Spleen (tissue), 7 donors: ENCODE measurements around the gene PSME1.

Experiments
- POLR2AphosphoS5 ChIP-seq, 3 donors: sonication (generic); formaldehyde crosslinking; IDR thresholded peaks; one replicate each; pipeline ENCODE4 v1.5.1; 2017; ENCODE audit warnings: antibody characterized with exemption in 3 of 3
- TF ChIP-seq, protein P1 (sequence below), 11 experiments: fragments of 200-600 bp in 7 of 11; fragments of 450-650 bp in 4 of 11; sonication (generic) in 4 of 11; IDR thresholded peaks in 8 of 11; conservative IDR thresholded peaks in 3 of 11; 1 replicate in 7 of 11; 2 replicates in 4 of 11; pipeline versions ENCODE4 v1.4.0 to v1.8.0; 2016 to 2021; ENCODE audit warnings: antibody characterized with exemption in 11 of 11, inconsistent platforms in 4 of 11, mild to moderate bottlenecking in 1 of 11
- donor health status: DM: no; HTN: no; CAD: no; lungs with moderate emphysema.
- donor health status: DM: no; HTN: no; CAD: no.
- donor health status: DM: no; HTN: no; CAD: no.

DNA sequence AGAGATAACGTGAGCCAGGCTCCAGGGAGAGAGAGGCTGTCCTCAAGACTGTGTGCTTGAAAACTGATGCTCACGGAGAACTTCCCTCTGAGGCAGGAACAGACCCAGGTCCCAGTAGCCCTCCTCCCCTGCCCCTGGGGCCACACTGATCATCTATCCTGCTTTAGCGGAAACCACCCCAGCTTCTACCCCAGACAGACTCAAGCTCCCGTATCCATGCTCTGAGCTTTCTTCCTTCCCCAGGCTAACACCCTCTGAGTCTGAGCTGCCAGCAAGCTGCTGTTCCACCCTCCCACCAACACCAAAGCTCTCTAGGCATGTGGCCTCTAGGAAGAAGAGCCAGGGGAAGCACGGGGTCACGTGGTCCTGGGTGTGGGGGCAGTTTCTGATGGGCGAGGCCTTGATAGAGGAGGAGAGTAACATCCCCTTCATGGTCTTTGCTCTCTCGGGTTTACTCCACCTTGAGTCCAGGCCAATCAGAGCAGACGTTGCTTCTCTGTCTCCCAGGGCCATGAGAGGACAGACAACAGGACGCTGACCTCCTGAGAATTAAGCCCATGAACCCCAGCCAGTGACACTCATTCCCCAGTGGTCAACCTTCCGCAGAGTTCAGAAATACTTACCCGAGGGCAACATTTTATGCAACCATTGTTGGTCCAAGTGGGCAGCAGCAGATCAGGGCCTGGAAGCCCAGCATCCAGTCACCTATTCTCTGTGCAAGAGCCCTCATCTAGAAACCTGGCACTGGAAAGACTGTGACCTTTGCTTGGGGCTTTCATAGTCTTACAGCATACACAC is 40.5 kb upstream of the PSME1 start:
- TF ChIP-seq POLR2AphosphoS5 (IDR thresholded peaks at IDR 0.05): peak in 2 of 3 donors; percentile 87 to 91
- TF ChIP-seq, protein P1, sequence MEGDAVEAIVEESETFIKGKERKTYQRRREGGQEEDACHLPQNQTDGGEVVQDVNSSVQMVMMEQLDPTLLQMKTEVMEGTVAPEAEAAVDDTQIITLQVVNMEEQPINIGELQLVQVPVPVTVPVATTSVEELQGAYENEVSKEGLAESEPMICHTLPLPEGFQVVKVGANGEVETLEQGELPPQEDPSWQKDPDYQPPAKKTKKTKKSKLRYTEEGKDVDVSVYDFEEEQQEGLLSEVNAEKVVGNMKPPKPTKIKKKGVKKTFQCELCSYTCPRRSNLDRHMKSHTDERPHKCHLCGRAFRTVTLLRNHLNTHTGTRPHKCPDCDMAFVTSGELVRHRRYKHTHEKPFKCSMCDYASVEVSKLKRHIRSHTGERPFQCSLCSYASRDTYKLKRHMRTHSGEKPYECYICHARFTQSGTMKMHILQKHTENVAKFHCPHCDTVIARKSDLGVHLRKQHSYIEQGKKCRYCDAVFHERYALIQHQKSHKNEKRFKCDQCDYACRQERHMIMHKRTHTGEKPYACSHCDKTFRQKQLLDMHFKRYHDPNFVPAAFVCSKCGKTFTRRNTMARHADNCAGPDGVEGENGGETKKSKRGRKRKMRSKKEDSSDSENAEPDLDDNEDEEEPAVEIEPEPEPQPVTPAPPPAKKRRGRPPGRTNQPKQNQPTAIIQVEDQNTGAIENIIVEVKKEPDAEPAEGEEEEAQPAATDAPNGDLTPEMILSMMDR (IDR thresholded peaks at IDR 0.05 in 8 of 11, conservative IDR thresholded peaks at IDR 0.05 in 3 of 11): peak in 1 of 11 experiments; percentile 5
